CD4-positive, alpha-beta memory T cell (primary cell): ENCODE results near the gene TSPAN14. TPM values are rescaled to one million over a fixed set of nuclear protein-coding genes. Genes with fewer than 3 reads are reported as not detected.

Source experiments
- CTCF ChIA-PET: fragments of 350-600 bp; sonication (Branson Sonifier 250); formaldehyde crosslinking; loops from one replicate; lab custom pipeline; 2021; ENCODE audit warnings: inconsistent platforms; ENCODE audit not compliant: partially characterized antibody; lab: Charles Lee
- POLR2A ChIA-PET: fragments of 350-600 bp; sonication (Branson Sonifier 250); formaldehyde crosslinking; loops from one replicate; lab custom pipeline; 2021; ENCODE audit not compliant: partially characterized antibody; lab: Charles Lee
- DNase-seq, 5 donors: peaks; one replicate each; pipeline versions ENCODE4 v3.0.0 to v3.0.0-alpha.2; 2020 to 2022; ENCODE audit warnings: mixed read lengths in 1 of 5
- H3K27ac ChIP-seq: one replicate; pipeline ENCODE4 v1.7.0; 2013; ENCODE audit warnings: low read depth, low read length
- H3K27me3 ChIP-seq: 2 replicates; pipeline ENCODE4 v1.7.0; 2013; ENCODE audit warnings: mild to moderate bottlenecking, low read length, moderate library complexity; ENCODE audit not compliant: insufficient read depth
- H3K36me3 ChIP-seq: 2 replicates; pipeline ENCODE4 v1.7.0; 2013; ENCODE audit warnings: mild to moderate bottlenecking, low read length, moderate library complexity; ENCODE audit not compliant: insufficient read depth
- H3K4me1 ChIP-seq: 2 replicates; pipeline ENCODE4 v1.7.0; 2013; ENCODE audit warnings: mild to moderate bottlenecking, low read length, moderate library complexity; ENCODE audit not compliant: insufficient read depth
- H3K4me3 ChIP-seq, 2 donors: one replicate each; pipeline ENCODE4 v1.7.0; 2013; ENCODE audit warnings: low read length in 2 of 2, mild to moderate bottlenecking in 1 of 2
- H3K9me3 ChIP-seq, 2 donors: one replicate each; pipeline ENCODE4 v1.7.0; 2013; ENCODE audit warnings: low read length in 2 of 2, control low read depth in 1 of 2; ENCODE audit not compliant: control insufficient read depth in 1 of 2
- H3K27ac Mint-ChIP-seq, 7 donors: one replicate each; pipeline ENCODE4 v1.8.0; 2020 to 2021; ENCODE audit warnings: mixed read lengths in 7 of 7, mild to moderate bottlenecking in 6 of 7, inconsistent platforms in 3 of 7, moderate library complexity in 3 of 7
- H3K27me3 Mint-ChIP-seq, 2 donors: one replicate each; pipeline ENCODE4 v1.8.0; 2020 to 2021; ENCODE audit warnings: mixed read lengths in 2 of 2
- H3K36me3 Mint-ChIP-seq, 2 donors: one replicate each; pipeline ENCODE4 v1.8.0; 2020 to 2021; ENCODE audit warnings: mixed read lengths in 2 of 2, inconsistent platforms in 1 of 2, mild to moderate bottlenecking in 1 of 2
- H3K4me1 Mint-ChIP-seq, 4 donors: one replicate each; pipeline ENCODE4 v1.8.0; 2020 to 2021; ENCODE audit warnings: mixed read lengths in 4 of 4, mild to moderate bottlenecking in 1 of 4
- H3K4me3 Mint-ChIP-seq, 8 donors: one replicate each; pipeline ENCODE4 v1.8.0; 2020 to 2021; ENCODE audit warnings: mixed read lengths in 8 of 8, mild to moderate bottlenecking in 7 of 8, moderate library complexity in 6 of 8, inconsistent platforms in 3 of 8
- H3K9me3 Mint-ChIP-seq, 8 donors: one replicate each; pipeline ENCODE4 v1.8.0; 2020 to 2021; ENCODE audit warnings: mixed read lengths in 8 of 8, mild to moderate bottlenecking in 5 of 8, inconsistent platforms in 3 of 8, moderate library complexity in 1 of 8
- intact Hi-C: fragments of 100-400 bp; cut with micrococcal nuclease; formaldehyde crosslinking; loops from one replicate; pipeline ENCODE4 v1.15.1; 2023
- polyA plus RNA-seq, 2 donors: library from polyadenylated mRNA; unstranded; fragments of 300-500 nt; fragmentation: Illumina TruSeq; gene quantifications; one replicate each; pipeline ENCODE4 v1.2.3, GENCODE V29; 2021
- total RNA-seq, 2 experiments: library from RNA; stranded (reverse); gene quantifications; one replicate each; pipeline ENCODE4 v1.2.3, GENCODE V29; 2021

The TSPAN14 gene
- total and polyA plus RNA-seq, 4 experiments from 2014 or later, result 148 to 246 (median 152) TPM

DNA sequence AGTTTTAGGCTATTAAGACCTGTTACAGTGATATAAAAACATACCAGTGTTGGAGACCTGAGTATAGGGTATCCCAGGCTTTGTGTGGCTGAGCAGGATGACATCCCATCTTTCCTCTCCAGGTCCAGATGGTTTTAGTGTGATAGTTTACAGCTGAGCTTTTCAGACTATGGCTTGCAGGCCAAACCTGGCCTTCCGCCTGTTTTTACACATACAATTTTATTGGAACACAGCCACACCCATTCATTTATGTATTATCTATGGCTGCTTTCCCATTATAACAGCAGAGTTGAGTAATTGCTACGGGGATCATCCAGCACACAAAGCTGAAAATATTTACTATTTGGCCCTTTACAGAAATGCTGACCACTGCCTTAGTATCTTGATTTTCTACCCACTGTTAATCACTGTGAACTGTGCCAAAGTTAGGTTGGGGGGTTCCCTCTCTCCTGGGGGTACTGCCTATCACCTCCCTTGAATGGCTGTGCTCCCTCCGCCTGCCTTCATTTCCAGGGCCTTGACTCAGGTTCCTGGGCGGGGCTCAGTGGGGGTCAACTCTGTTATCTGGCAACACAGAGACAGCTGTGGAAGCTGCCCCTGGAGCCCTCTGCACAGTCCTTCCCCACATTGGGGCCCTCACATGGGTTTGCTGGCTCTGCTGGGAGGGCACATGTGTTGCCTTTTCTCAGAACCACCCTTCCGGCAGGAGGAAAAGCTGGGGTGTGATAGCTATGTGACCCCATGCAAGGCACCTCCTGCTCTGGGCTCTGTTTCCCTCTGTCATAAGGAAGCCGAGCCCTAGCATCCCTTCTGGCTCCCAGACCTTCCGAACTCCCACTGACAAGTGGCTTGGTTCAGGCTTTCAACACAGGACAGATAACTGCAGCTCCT is 43.3 kb downstream of the TSPAN14 start:
- POLR2A ChIA-PET, result interaction anchor here (0.7 to 11.7 kb wide), 6 partner anchors 8 to 40 kb away, joined by 3 to 713 read pairs (median 3); partner anchors contain the start of gene TSPAN14
- H3K27ac ChIP-seq, result peak overlapping the region; percentile 62
- intact Hi-C loops, result no loop called here
- no peaks in the 10 kb centered on the region for H3K27me3 ChIP-seq
- Mint-ChIP-seq H3K4me3 (peak overlapping the region; percentile 42 to 92 (median 80)), H3K36me3 (peaks cover 42 to 56% of the 10 kb centered on the region in 2 donors), H3K27me3 (no peaks in the 10 kb centered on the region), H3K9me3 (peaks cover 0 to 10% (median under 1%) of the 10 kb centered on the region in 8 donors), H3K27ac (peak overlapping the region; percentile 83 to 97 (median 95)), H3K4me1 (peaks cover 86 to 100% (median 93%) of the 10 kb centered on the region in 4 donors)
- CTCF ChIA-PET, result interaction anchor here (2.6 to 21.6 kb wide), 6 partner anchors 8 to 116 kb away, joined by 17 to 814 read pairs (median 160); partner anchors contain the start of gene TSPAN14
- no peak overlapping the region for H3K4me3 ChIP-seq
- DNase-seq, result peak in 1 of 5 donors; percentile 53
- peaks cover 100% of the 10 kb centered on the region for H3K4me1 ChIP-seq
- H3K9me3 ChIP-seq, result no peaks in the 10 kb centered on the region
- H3K36me3 ChIP-seq, result peaks cover 7% of the 10 kb centered on the region

GRCh38 chr10:80498078-80498832 is 44.1 kb downstream of the TSPAN14 start:
- Histone ChIP-seq H3K27me3 (no peaks in the 10 kb centered on the region), H3K4me1 (peaks cover 100% of the 10 kb centered on the region), H3K27ac (peak overlapping the region; percentile 62), H3K9me3 (no peaks in the 10 kb centered on the region), H3K4me3 (peak overlapping the region in 1 of 2 donors; percentile 22), H3K36me3 (peaks cover 7% of the 10 kb centered on the region)
- no peaks in the 10 kb centered on the region for H3K27me3 Mint-ChIP-seq
- H3K4me1 Mint-ChIP-seq, result peaks cover 88 to 100% (median 95%) of the 10 kb centered on the region in 4 donors
- ChIA-PET CTCF (interaction anchor here (2.6 to 21.6 kb wide), 6 partner anchors 7 to 116 kb away, joined by 17 to 814 read pairs (median 160); partner anchors contain the start of gene TSPAN14), POLR2A (interaction anchor here (0.6 to 11.7 kb wide), 8 partner anchors 7 to 41 kb away, joined by 3 to 713 read pairs (median 3); partner anchors contain the start of gene TSPAN14)
- intact Hi-C loops, result no loop called here
- peak in 1 of 5 donors; percentile 3 for DNase-seq
- peak overlapping the region; percentile 48 to 92 (median 80) for H3K4me3 Mint-ChIP-seq
- peaks cover 38 to 59% of the 10 kb centered on the region in 2 donors for H3K36me3 Mint-ChIP-seq
- peaks cover 0 to 10% (median under 1%) of the 10 kb centered on the region in 8 donors for H3K9me3 Mint-ChIP-seq
- H3K27ac Mint-ChIP-seq, result peak overlapping the region; percentile 83 to 97 (median 95)

DNA sequence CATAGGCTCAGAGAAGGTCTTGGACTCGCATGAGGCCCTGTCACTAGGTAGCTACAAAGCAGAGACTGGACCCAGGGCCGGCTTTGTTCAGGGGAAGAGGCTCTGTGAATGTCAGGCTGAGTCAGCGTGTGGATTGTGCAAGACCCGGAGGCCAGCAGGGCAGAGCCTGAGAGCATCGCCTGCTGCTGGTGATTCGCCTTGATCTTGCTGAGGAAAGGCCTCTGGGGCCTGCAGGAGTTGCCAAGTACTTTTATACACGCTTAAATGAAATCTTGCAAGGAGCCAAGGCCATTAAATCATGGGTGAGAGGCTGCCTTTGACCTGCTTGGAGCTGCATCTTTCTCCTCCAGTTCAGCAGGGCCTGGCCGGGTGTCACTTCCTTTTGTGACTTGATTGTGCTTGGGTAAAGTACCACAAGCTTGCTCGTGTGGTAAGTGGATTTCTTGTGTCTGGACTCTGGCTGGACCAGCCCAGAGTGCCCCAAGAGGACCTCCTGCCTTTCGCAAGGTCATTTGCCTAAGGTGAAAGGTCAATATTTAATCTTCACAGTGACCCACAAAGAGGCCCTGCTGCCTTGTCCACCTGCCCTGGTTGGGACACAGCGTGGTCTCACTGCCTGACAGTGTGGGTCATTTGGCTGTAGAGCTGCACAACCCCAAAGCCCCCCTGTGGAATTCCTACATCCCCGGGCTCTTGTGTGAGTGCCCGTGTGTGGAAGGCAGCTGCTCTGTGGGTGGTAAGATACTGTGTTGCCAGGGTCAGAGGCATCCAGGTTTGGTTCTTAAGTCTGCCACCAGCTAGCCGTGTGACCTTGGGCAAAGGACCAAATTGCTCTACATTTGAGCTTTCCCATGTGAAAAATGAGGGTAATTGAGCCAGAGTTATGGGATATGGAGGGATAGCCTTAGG is 45.0 kb downstream of the TSPAN14 start:
- peak in 1 of 5 donors; percentile 74 for DNase-seq
- Mint-ChIP-seq H3K4me3 (peak overlapping the region; percentile 48 to 92 (median 81)), H3K4me1 (peaks cover 90 to 100% (median 95%) of the 10 kb centered on the region in 4 donors), H3K36me3 (peaks cover 34 to 60% of the 10 kb centered on the region in 2 donors), H3K9me3 (peaks cover 0 to 10% (median under 1%) of the 10 kb centered on the region in 8 donors), H3K27ac (peak overlapping the region; percentile 83 to 97 (median 95)), H3K27me3 (no peaks in the 10 kb centered on the region)
- Histone ChIP-seq H3K27ac (peak overlapping the region; percentile 62), H3K36me3 (peaks cover 7% of the 10 kb centered on the region), H3K9me3 (no peaks in the 10 kb centered on the region), H3K4me3 (peak overlapping the region; percentile 1 to 22), H3K4me1 (peaks cover 100% of the 10 kb centered on the region), H3K27me3 (no peaks in the 10 kb centered on the region)
- ChIA-PET POLR2A (interaction anchor here (0.6 to 11.7 kb wide), 7 partner anchors 7 to 91 kb away, joined by 3 to 713 read pairs (median 5); partner anchors contain the start of genes PRXL2A and TSPAN14), CTCF (interaction anchor here (1.0 to 21.6 kb wide), 6 partner anchors 10 to 117 kb away, joined by 3 to 814 read pairs (median 160); partner anchors contain the start of gene TSPAN14)
- intact Hi-C loops, result no loop called here

- intact Hi-C loops, result no loop called here
- H3K27me3 ChIP-seq, result no peaks in the 10 kb centered on the region
- H3K27ac Mint-ChIP-seq, result peak overlapping the region; percentile 83 to 95 (median 92)
- H3K4me3 Mint-ChIP-seq, result peak overlapping the region; percentile 15 to 90 (median 67)
- H3K27ac ChIP-seq, result peak overlapping the region; percentile 62
- peaks cover 0 to 10% (median under 1%) of the 10 kb centered on the region in 8 donors for H3K9me3 Mint-ChIP-seq
- H3K4me1 Mint-ChIP-seq, result peaks cover 87 to 100% (median 95%) of the 10 kb centered on the region in 4 donors
- CTCF ChIA-PET, result interaction anchor here (0.7 to 21.6 kb wide), 6 partner anchors 12 to 119 kb away, joined by 3 to 814 read pairs (median 160); partner anchors contain the start of gene TSPAN14
- peaks cover 7% of the 10 kb centered on the region for H3K36me3 ChIP-seq
- no peak overlapping the region for H3K4me3 ChIP-seq
- POLR2A ChIA-PET, result interaction anchor here (0.7 to 11.7 kb wide), 7 partner anchors 9 to 68 kb away, joined by 3 to 713 read pairs (median 6); partner anchors contain the start of gene TSPAN14
- peak in 3 of 5 donors; percentile 28 to 68 (median 37) for DNase-seq
- H3K27me3 Mint-ChIP-seq, result no peaks in the 10 kb centered on the region
- peaks cover 100% of the 10 kb centered on the region for H3K4me1 ChIP-seq
- H3K36me3 Mint-ChIP-seq, result peaks cover 24 to 65% of the 10 kb centered on the region in 2 donors
- no peaks in the 10 kb centered on the region for H3K9me3 ChIP-seq
Measured at GRCh38 chr10:80500572-80501380, 46.7 kb downstream of the TSPAN14 start.

DNA sequence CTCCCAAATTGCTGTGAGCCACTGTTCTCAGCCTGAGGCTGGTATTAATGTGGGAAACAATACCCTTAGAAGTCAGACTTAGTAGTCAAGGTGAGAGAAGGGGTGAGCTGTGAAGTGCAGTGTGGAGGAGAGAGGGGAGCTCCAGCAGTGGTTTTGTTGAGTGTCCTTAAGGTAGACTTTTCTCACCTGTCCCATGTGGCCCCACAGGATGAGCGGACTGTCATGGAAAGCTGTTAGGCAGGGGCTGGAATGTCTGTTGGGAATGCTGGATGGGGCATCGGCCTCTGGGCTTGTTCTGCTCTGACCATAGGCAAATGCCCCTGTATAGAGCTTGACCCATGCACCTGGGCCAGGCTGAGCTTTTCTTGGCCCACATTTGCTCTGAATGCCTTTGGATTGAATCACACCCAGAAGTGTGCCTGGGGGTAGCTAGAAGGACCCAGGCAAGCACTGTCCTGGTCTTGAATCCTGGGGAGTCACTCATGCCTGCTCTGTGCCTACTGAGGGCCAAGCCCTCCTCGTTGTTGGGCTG is 47.3 kb downstream of the TSPAN14 start:
- Histone ChIP-seq H3K4me3 (no peak overlapping the region), H3K9me3 (no peaks in the 10 kb centered on the region), H3K4me1 (peaks cover 98% of the 10 kb centered on the region), H3K36me3 (peaks cover 14% of the 10 kb centered on the region), H3K27ac (peak overlapping the region; percentile 62), H3K27me3 (no peaks in the 10 kb centered on the region)
- ChIA-PET CTCF (interaction anchor here (0.7 to 21.6 kb wide), 8 partner anchors 10 to 120 kb away, joined by 3 to 814 read pairs (median 61); partner anchors contain the start of gene TSPAN14), POLR2A (interaction anchor here (0.7 to 11.7 kb wide), 4 partner anchors 14 to 68 kb away, joined by 3 to 713 read pairs (median 104); partner anchors contain the start of gene TSPAN14)
- H3K4me1 Mint-ChIP-seq, result peaks cover 84 to 100% (median 95%) of the 10 kb centered on the region in 4 donors
- peaks cover 0 to 6% (median under 1%) of the 10 kb centered on the region in 8 donors for H3K9me3 Mint-ChIP-seq
- H3K4me3 Mint-ChIP-seq, result peak overlapping the region in 7 of 8 donors; percentile 8 to 79 (median 36)
- DNase-seq, result no peak
- intact Hi-C loops, result no loop called here
- H3K36me3 Mint-ChIP-seq, result peaks cover 19 to 64% of the 10 kb centered on the region in 2 donors
- H3K27ac Mint-ChIP-seq, result peak overlapping the region; percentile 78 to 94 (median 92)
- H3K27me3 Mint-ChIP-seq, result no peaks in the 10 kb centered on the region
